Measurements from ENCODE around the gene TMEM19. TPM values are rescaled to one million over a fixed set of nuclear protein-coding genes. Genes with fewer than 3 reads are reported as not detected.
A peak's percentile ranks its signal among the peaks of the same experiment; 100 is the strongest.

The TMEM19 gene
- total and polyA plus RNA-seq, 8 donors: 7.6 to 80.5 (median 11.1) TPM

- no peak overlapping the region for H3K27ac ChIP-seq
- DNase-seq: no peak
- no peaks in the 10 kb centered on the region for H3K27me3 ChIP-seq
- 52 to 83% (median 74%) methylated on average over 5 of the region's 5 CpGs for WGBS, 5 donors
- no peaks in the 10 kb centered on the region for H3K4me1 ChIP-seq
- TF ChIP-seq POLR2AphosphoS5 (IDR thresholded peaks at IDR 0.05): no peak
- no peak for TF ChIP-seq CTCF (IDR thresholded peaks at IDR 0.05)
- TF ChIP-seq EP300 (IDR thresholded peaks at IDR 0.05): no peak
- TF ChIP-seq POLR2A (IDR thresholded peaks at IDR 0.05): no peak
- no peak overlapping the region for H3K4me3 ChIP-seq
- no peaks in the 10 kb centered on the region for H3K9me3 ChIP-seq
- no peaks in the 10 kb centered on the region for H3K36me3 ChIP-seq
- intact Hi-C loops (cut with DNase I; ENCODE audit: low total_unique reads): no loop called here
Observed at GRCh38 chr12:71727958-71728357, 42.1 kb downstream of the TMEM19 start.

- TF ChIP-seq POLR2AphosphoS5 (IDR thresholded peaks at IDR 0.05) (no peak), CTCF (IDR thresholded peaks at IDR 0.05) (no peak), EP300 (IDR thresholded peaks at IDR 0.05) (no peak), POLR2A (IDR thresholded peaks at IDR 0.05) (no peak)
- no peaks in the 10 kb centered on the region for H3K9me3 ChIP-seq
- H3K4me3 ChIP-seq: no peak overlapping the region
- 73 to 86% (median 81%) methylated on average over 7 of the region's 7 CpGs for WGBS, 5 donors
- no peaks in the 10 kb centered on the region for H3K36me3 ChIP-seq
- no peak overlapping the region for H3K27ac ChIP-seq
- no peaks in the 10 kb centered on the region for H3K4me1 ChIP-seq
- H3K27me3 ChIP-seq: no peaks in the 10 kb centered on the region
- no peak for DNase-seq
- intact Hi-C loops (cut with DNase I; ENCODE audit: low total_unique reads): no loop called here
Observed at GRCh38 chr12:71730936-71731335, 45.1 kb downstream of the TMEM19 start.

- Histone ChIP-seq H3K27me3 (no peaks in the 10 kb centered on the region), H3K4me1 (no peaks in the 10 kb centered on the region), H3K9me3 (no peaks in the 10 kb centered on the region), H3K36me3 (no peaks in the 10 kb centered on the region), H3K27ac (no peak overlapping the region), H3K4me3 (no peak overlapping the region)
- DNase-seq: peak in 1 of 2 donors; percentile 19
- intact Hi-C loops (cut with DNase I; ENCODE audit: low total_unique reads): no loop called here
- TF ChIP-seq EP300 (IDR thresholded peaks at IDR 0.05) (no peak), POLR2A (IDR thresholded peaks at IDR 0.05) (no peak), POLR2AphosphoS5 (IDR thresholded peaks at IDR 0.05) (no peak), CTCF (IDR thresholded peaks at IDR 0.05) (no peak)
- 68 to 76% (median 69%) methylated on average over 19 to 21 of the region's 21 CpGs for WGBS, 5 donors
Observed at GRCh38 chr12:71731439-71732356, 45.8 kb downstream of the TMEM19 start.

- intact Hi-C loops (cut with DNase I; ENCODE audit: low total_unique reads): no loop called here
- H3K27me3 ChIP-seq: no peaks in the 10 kb centered on the region
- H3K4me1 ChIP-seq: no peaks in the 10 kb centered on the region
- no peak overlapping the region for H3K4me3 ChIP-seq
- no peak for DNase-seq
- TF ChIP-seq POLR2A (IDR thresholded peaks at IDR 0.05) (no peak), POLR2AphosphoS5 (IDR thresholded peaks at IDR 0.05) (no peak), CTCF (IDR thresholded peaks at IDR 0.05) (no peak), EP300 (IDR thresholded peaks at IDR 0.05) (no peak)
- H3K36me3 ChIP-seq: no peaks in the 10 kb centered on the region
- WGBS, 5 donors: 62 to 78% (median 72%) methylated on average over 3 of the region's 3 CpGs
- H3K9me3 ChIP-seq: no peaks in the 10 kb centered on the region
- no peak overlapping the region for H3K27ac ChIP-seq
Observed at GRCh38 chr12:71732357-71732712, 46.5 kb downstream of the TMEM19 start.

Measured in stomach (tissue), 9 donors.